Activated naive CD4-positive, alpha-beta T cell treated with anti-CD3 and anti-CD28 coated beads, Interleukin-2, amount 10 ng/mL, durations not matched to agents 7 days and 5 days (primary cell): ENCODE data around the gene NTN1.

Experiments used
- CTCF ChIA-PET: fragments of 350-600 bp; sonication (Branson Sonifier 250); formaldehyde crosslinking; loops from one replicate; lab custom pipeline; 2021; ENCODE audit warnings: antibody characterized with exemption; lab: Charles Lee
- DNase-seq: peaks from one replicate; pipeline ENCODE4 v3.0.0-alpha.2; 2020
- H3K27ac Mint-ChIP-seq: one replicate; pipeline ENCODE4 v1.8.0; 2021; ENCODE audit warnings: mild to moderate bottlenecking, moderate library complexity, mixed read lengths
- H3K27me3 Mint-ChIP-seq: one replicate; pipeline ENCODE4 v1.8.0; 2021; ENCODE audit warnings: mild to moderate bottlenecking, mixed read lengths
- H3K36me3 Mint-ChIP-seq: one replicate; pipeline ENCODE4 v1.8.0; 2021; ENCODE audit warnings: mixed read lengths
- H3K4me1 Mint-ChIP-seq: one replicate; pipeline ENCODE4 v1.8.0; 2021; ENCODE audit warnings: mixed read lengths
- H3K4me3 Mint-ChIP-seq: one replicate; pipeline ENCODE4 v1.8.0; 2021; ENCODE audit warnings: mild to moderate bottlenecking, moderate library complexity, mixed read lengths
- H3K9me3 Mint-ChIP-seq: one replicate; pipeline ENCODE4 v1.8.0; 2021; ENCODE audit warnings: mixed read lengths

Gene NTN1

DNA sequence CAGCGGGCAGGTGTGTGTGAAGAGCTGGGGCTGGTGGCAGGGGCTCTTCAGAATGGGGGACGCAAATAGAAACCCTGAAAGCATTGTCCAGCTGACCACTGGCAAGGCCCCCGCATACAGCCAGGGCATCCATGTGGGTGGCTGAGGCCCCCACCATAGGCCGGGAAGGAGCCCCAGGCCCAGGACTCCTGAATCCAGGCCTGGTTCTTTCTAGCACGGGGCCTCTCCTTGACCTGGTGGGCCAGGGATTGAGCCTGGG lies 200.5 kb downstream of the NTN1 start:
- CTCF ChIA-PET: no interaction called here
- Mint-ChIP-seq H3K27ac (no peak overlapping the region), H3K36me3 (no peaks in the 10 kb centered on the region), H3K9me3 (peaks cover 4% of the 10 kb centered on the region), H3K4me3 (no peak overlapping the region), H3K27me3 (no peaks in the 10 kb centered on the region), H3K4me1 (peaks cover 2% of the 10 kb centered on the region)
- DNase-seq: no peak

DNA sequence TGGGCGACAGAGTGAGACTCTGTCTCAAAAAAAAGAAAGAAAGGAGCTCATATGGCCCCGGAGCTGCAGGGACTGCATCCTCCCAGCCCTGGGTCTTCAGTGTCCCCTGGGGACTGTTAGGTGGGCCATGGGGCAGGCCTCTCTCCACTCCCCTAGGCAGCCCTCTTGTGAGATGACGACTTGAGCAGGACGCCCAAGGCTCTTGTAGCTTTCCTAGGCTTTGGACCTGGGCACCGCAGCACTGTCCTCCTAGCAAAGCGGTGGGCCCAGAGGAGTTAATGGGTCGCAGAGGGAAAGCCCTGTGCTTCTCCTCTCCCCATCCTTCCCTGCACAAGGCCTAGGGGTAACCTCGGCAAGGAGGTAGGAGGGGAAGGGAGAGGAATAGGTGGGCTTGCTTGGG lies 202.2 kb downstream of the NTN1 start:
- H3K27ac Mint-ChIP-seq: no peak overlapping the region
- no peaks in the 10 kb centered on the region for H3K27me3 Mint-ChIP-seq
- H3K9me3 Mint-ChIP-seq: no peaks in the 10 kb centered on the region
- no peaks in the 10 kb centered on the region for H3K36me3 Mint-ChIP-seq
- peaks cover 2% of the 10 kb centered on the region for H3K4me1 Mint-ChIP-seq
- CTCF ChIA-PET: interaction anchor here (0.6 to 1.2 kb wide), 2 partner anchors 55 to 69 kb away, joined by 4 read pairs; no protein-coding TSS in a partner anchor
- no peak for DNase-seq
- H3K4me3 Mint-ChIP-seq: no peak overlapping the region

DNA sequence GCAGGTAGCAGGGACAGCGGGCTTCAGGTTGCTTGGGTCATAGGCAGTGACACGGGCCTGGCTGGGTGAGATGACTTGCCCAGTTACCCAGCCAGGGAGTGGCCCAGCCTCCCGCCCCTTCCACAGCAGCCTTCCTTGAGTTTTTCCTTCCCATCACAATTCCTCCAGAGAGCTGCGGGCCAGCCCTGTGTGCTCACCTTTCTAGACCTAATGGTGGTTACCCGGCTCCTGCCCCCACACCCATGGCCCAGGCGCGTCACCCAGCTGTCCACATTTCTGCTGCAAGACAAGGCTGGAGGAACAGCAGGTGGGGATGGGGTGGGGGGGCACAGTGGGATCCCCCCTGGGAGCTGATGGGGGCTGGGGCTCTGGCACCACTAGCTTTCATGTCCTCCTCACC lies 203.2 kb downstream of the NTN1 start:
- Mint-ChIP-seq H3K36me3 (no peaks in the 10 kb centered on the region), H3K4me3 (no peak overlapping the region), H3K27ac (no peak overlapping the region), H3K4me1 (peaks cover 2% of the 10 kb centered on the region), H3K27me3 (peaks cover 1% of the 10 kb centered on the region), H3K9me3 (no peaks in the 10 kb centered on the region)
- CTCF ChIA-PET: no interaction called here
- no peak for DNase-seq

DNA sequence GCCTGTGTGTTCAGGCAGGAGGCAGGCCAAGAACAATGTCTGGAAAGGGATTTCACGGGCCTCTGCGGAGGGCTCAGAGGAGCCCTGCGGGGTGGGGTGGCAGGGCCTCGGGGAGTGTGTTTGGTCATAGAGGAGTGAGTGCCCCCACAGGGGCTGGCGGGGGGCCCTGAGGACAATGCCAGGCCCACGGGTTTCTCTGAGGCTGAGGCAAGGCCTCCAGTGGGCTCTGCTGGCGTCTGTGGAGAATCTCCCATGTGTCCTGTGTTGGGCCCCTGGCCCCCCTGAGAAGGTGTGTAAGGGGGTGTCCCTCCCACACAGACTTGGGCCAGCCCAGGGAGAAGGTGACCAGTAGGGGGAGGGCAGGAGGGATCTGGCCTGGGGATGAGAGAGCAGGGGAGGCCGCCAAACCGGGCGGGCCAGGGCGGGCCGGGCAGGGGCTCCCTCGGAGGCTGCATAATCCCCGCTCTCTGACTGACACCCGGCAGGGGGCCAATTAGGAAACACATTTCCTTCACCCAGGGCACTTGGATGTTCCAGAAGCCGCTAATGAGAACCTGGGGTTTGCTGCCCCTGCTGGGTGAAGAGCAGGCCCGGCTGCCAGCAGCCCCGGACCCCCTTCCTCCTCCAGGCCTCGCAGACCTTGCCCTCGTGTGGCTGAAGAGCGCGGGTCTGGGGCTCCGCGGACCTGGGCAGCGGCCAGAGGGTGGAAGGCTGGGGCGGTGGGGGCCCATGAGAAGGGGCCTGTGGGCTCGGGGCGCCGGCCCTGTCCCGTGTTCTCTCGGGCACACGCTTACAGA lies 204.2 kb downstream of the NTN1 start:
- no peaks in the 10 kb centered on the region for H3K9me3 Mint-ChIP-seq
- H3K36me3 Mint-ChIP-seq: no peaks in the 10 kb centered on the region
- CTCF ChIA-PET: no interaction called here

DNA sequence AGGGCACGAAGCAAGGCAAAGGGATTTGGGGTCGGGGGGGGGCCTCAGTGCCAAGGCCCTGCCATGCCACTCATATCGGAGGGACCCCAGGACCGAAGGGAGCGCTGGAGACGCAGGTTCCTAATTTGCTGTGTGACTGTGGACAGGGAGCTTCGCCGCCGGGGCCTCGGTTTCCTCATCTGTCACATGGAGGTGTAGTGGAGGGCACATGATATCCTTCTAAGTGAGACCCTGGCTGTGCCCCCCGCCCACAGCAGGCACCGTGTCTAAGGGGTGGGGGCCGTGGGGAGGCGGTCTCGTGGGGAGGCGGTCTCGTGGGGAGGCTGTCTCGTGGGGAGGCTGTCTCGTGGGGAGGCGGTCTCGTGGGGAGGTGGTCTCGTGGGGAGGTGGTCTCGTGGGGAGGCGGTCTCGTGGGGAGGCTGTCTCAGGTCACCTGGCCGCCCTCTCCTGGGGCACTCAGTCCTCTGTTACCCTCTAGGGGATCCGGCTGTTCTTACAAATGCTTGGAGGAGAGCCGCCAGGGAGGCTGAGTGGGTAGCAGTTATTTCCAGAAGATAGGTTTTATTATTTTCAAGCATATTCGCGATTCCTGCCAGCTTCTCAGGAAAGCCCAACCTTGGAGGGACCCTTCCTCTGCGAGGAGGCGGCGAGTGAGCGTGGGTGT lies 205.0 kb downstream of the NTN1 start:
- Mint-ChIP-seq H3K27me3 (peaks cover 4% of the 10 kb centered on the region), H3K9me3 (no peaks in the 10 kb centered on the region), H3K4me1 (peaks cover 2% of the 10 kb centered on the region), H3K36me3 (no peaks in the 10 kb centered on the region), H3K27ac (no peak overlapping the region), H3K4me3 (no peak overlapping the region)
- CTCF ChIA-PET: no interaction called here
- no peak for DNase-seq

More for the DNA sequence above, 204.2 kb downstream of the NTN1 start:
- H3K4me3 Mint-ChIP-seq: no peak overlapping the region
- peaks cover 2% of the 10 kb centered on the region for H3K4me1 Mint-ChIP-seq
- peaks cover 4% of the 10 kb centered on the region for H3K27me3 Mint-ChIP-seq
- no peak for DNase-seq
- no peak overlapping the region for H3K27ac Mint-ChIP-seq

DNA sequence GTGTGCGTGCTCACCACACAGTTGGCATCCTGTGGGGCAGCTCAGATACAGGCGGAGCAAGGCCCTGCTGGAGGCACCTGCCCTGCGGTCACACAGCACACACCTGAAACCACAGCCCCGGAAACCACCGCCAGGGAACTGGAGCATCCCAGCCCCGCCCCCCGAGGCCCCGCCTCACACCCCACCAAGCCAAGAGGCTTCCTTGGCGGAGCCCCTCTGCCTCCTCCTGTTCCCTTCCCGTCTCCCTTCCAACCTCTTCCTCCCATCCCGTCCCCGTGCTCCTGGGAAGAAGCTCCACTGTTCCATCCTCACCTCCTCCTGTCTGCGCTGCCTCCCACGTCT lies 205.5 kb downstream of the NTN1 start:
- peaks cover 4% of the 10 kb centered on the region for H3K27me3 Mint-ChIP-seq
- H3K9me3 Mint-ChIP-seq: no peaks in the 10 kb centered on the region
- no peak overlapping the region for H3K4me3 Mint-ChIP-seq
- no peaks in the 10 kb centered on the region for H3K36me3 Mint-ChIP-seq
- CTCF ChIA-PET: no interaction called here
- H3K4me1 Mint-ChIP-seq: peaks cover 2% of the 10 kb centered on the region
- DNase-seq: peak; percentile 68
- no peak overlapping the region for H3K27ac Mint-ChIP-seq

DNA sequence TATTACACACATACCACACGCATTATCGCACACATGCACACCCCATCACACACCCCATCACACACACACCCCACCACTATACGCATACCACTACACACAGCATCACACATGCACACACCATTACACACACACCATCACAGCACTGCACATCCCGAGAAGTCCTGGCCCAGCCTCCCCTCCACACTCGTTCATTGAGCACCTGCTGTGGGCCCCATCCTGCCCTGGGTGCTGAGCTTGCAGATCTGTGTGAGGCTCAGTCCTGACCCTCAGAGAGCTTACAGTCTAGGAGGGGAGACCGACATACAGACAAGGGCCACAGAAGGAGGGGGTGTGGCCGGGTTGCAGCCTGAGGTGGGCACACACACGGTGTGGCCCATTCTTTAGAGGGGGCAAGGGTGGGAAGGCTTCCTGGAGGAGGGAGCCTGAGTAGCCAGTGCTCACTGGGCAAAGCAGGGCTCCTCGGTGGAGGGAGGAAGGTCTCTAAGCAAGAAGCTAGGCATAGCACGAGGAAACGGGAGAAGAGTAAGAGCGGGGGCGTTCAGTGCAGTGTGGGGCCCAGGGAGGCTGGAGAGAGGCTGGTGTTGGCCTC lies 206.6 kb downstream of the NTN1 start:
- no peak for DNase-seq
- Mint-ChIP-seq H3K4me1 (peaks cover 2% of the 10 kb centered on the region), H3K36me3 (no peaks in the 10 kb centered on the region), H3K27me3 (peaks cover 9% of the 10 kb centered on the region), H3K9me3 (no peaks in the 10 kb centered on the region), H3K4me3 (no peak overlapping the region), H3K27ac (no peak overlapping the region)
- CTCF ChIA-PET: no interaction called here

DNA sequence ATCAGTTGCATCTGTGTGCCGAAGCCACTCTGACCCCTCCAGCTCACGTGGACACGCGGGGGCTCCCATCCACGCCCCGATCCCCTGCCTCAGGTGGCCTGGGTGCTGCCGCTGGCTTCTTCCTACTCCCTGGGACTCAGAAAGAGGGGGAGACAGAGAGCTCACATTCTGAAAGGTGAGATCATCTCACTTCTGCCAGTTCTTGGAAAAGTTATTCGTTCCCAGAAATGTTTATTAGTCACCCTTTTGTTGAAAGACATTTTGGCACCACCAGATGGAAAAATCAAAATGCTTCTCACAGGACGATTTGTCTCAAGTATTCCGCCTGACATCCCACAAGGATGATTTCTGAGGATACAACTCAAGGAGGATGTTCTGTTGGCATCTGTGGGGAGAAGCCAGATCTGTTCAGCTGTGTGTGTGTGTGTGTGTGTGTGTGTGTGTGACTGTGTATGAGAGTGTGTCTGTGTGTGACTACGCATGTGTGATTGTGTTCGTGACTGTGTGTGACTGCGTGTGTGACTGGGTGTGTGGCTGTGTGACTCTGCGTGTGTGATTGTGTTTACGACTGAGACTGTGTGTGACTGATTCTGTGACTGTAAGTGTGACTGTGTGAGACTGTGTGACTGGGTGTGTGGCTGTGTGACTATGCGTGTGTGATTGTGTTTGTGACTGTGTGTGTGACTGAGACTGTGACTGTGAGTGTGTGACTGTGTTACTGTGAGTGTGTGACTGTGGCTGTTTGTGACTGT lies 207.3 kb downstream of the NTN1 start:
- H3K36me3 Mint-ChIP-seq: no peaks in the 10 kb centered on the region
- peaks cover 2% of the 10 kb centered on the region for H3K4me1 Mint-ChIP-seq
- CTCF ChIA-PET: no interaction called here
- H3K27me3 Mint-ChIP-seq: peaks cover 14% of the 10 kb centered on the region
- H3K4me3 Mint-ChIP-seq: no peak overlapping the region
- no peak for DNase-seq
- H3K27ac Mint-ChIP-seq: no peak overlapping the region
- H3K9me3 Mint-ChIP-seq: no peaks in the 10 kb centered on the region

DNA sequence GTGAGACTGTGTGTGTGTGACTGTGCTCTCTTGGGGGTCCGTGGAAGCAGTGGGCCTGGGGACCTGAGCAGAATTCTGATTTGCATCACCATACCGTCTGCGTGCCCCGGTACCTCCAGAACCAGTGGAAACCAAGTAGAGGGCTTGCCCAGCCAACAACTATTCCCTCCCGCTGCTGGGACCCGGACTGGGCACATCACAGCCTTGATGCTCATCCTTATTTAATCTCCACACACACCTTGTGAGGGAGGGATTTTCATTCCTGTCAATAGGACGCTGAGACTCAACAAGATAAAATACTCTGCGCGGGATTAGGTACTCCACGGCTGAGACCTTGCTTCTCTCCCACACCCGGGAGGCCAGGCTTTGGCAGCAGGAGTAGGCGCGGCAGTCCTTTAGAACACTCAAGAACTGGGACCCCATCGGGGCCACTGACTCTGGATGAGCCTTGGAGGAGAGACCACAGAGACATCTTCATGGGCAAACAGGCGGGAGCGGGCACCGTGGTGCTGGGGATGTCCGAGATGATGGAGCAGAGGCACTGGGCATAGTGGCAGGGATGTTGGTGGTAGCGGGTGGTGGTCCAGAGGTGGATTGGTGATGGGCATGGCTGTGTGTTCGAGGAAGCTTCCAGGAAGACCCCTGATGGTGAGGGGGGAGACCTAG lies 208.0 kb downstream of the NTN1 start:
- H3K27me3 Mint-ChIP-seq: peaks cover 21% of the 10 kb centered on the region
- peaks cover 2% of the 10 kb centered on the region for H3K4me1 Mint-ChIP-seq
- no peak for DNase-seq
- no peak overlapping the region for H3K4me3 Mint-ChIP-seq
- no peaks in the 10 kb centered on the region for H3K36me3 Mint-ChIP-seq
- no peak overlapping the region for H3K27ac Mint-ChIP-seq
- CTCF ChIA-PET: no interaction called here
- no peaks in the 10 kb centered on the region for H3K9me3 Mint-ChIP-seq

DNA sequence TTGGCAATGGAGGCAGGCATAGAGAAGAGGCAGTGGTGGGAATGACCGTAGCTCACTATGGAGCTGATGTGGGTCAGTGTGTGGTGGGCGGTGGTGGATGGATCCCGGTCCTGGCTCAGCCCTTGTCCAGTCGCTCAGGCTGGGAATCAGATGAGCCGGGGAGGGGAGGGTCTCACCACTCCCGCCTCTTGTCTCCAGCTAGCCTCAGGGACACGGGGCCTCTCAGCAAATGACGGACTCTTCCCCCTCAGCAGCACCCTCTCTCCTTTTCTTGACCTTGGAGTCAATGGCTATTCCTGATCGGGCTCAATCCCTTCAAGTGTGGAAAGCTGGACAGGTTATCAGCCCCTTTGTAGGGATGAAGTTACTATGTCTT lies 208.5 kb downstream of the NTN1 start:
- DNase-seq: no peak
- H3K4me3 Mint-ChIP-seq: no peak overlapping the region
- H3K27ac Mint-ChIP-seq: no peak overlapping the region
- peaks cover 2% of the 10 kb centered on the region for H3K4me1 Mint-ChIP-seq
- H3K27me3 Mint-ChIP-seq: peaks cover 24% of the 10 kb centered on the region
- no peaks in the 10 kb centered on the region for H3K9me3 Mint-ChIP-seq
- CTCF ChIA-PET: no interaction called here
- H3K36me3 Mint-ChIP-seq: no peaks in the 10 kb centered on the region

DNA sequence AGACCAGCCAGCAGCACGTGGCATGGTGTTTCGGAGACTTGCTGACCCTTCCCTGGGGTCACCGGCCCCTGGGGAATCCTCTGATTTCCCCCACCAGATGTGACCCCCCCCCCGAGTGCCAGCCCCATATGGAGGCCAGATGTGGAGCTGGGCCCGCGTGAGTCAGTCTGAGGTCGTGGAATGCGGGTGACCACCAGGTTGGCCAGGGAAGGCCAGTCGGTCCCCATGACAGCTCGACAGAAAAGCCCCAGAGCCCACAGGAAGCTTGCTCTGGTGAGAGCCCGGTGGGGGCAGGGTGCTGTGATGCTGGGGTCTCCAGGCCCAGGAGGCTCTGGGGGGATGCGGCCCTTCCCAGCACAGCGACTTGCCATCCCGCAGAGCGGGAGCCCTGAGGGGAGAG lies 209.0 kb downstream of the NTN1 start:
- Mint-ChIP-seq H3K27me3 (peaks cover 24% of the 10 kb centered on the region), H3K36me3 (no peaks in the 10 kb centered on the region), H3K27ac (no peak overlapping the region), H3K4me3 (no peak overlapping the region), H3K4me1 (peaks cover 2% of the 10 kb centered on the region), H3K9me3 (no peaks in the 10 kb centered on the region)
- CTCF ChIA-PET: no interaction called here
- DNase-seq: no peak

DNA sequence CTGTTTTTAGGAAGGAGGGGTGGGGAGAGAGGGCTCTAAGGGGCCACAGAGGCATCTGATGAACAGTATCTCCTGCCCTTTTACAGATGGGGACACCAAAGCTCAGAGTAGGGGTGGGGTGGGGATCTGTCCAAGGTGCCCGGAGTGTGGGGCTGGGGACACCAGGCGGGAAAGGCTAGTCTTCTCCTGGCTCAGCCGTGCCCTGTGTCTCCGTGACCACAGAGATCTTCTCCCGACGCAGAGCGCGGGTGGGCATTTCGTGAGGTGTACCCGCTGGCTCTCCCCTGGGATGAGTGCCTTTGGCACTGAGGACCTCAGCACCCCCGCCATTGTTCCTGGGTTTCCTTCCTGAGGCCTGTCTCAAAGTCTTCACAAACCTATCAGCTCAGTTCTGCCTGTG lies 209.6 kb downstream of the NTN1 start:
- no peak for DNase-seq
- CTCF ChIA-PET: no interaction called here
- Mint-ChIP-seq H3K27ac (no peak overlapping the region), H3K36me3 (no peaks in the 10 kb centered on the region), H3K27me3 (peaks cover 24% of the 10 kb centered on the region), H3K4me1 (peaks cover 2% of the 10 kb centered on the region), H3K4me3 (no peak overlapping the region), H3K9me3 (no peaks in the 10 kb centered on the region)

DNA sequence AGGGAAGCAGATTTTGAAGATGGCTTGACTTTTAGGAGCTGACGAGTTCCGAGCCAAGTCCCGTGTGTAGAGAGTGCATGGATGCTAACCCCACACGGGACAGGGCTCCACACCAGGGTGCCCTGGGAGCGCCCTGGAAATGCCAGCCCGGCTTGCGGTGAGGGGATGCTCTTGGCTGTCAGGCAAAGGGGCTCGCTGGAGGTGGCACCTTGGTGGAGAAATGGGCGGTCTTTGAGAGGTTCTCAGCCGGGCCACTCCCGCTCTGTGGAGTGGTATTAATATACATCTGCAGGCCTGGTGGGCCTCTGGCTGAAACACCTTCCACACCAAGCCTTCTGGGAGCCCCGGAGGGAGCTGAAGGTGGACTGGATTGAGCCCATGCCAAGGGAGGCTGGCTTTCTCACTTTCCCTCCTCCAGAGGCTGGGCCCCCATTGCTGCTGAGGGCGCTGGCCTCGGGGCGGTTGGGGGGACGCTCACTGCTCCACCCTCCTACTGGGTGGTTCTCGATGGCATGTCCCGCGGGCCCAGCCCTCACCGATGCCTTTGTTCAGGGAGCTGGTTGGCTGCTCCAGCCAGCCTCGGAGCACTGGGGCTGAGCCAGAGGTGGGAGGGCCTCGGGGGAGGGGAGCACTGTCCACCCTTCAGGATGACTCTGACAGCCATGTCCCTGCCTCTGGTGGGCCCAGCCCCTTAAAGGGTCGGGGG lies 210.3 kb downstream of the NTN1 start:
- H3K9me3 Mint-ChIP-seq: no peaks in the 10 kb centered on the region
- DNase-seq: no peak
- no peak overlapping the region for H3K4me3 Mint-ChIP-seq
- H3K27me3 Mint-ChIP-seq: peaks cover 24% of the 10 kb centered on the region
- H3K4me1 Mint-ChIP-seq: peaks cover under 1% of the 10 kb centered on the region
- CTCF ChIA-PET: interaction anchor here (0.6 kb wide), 1 partner anchor 110 kb away, joined by 4 read pairs; no protein-coding TSS in a partner anchor
- no peak overlapping the region for H3K27ac Mint-ChIP-seq
- no peaks in the 10 kb centered on the region for H3K36me3 Mint-ChIP-seq

DNA sequence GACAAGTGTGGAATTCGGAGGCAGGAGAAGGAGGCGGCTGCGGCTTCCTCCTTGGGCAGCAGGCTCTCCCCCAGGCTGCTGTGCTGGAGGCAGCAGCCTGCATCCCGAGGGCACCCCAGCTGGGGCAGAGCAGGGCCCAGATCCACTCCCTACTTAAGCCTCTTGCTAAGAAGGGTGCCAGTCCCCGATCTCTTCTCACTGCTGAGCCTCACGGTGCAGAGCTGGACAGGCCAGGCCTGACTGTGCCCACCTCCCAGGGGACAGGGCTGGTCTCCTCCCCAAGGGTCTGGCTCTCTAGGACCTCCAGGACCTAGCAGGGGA lies 210.8 kb downstream of the NTN1 start:
- H3K27ac Mint-ChIP-seq: no peak overlapping the region
- peaks cover 24% of the 10 kb centered on the region for H3K27me3 Mint-ChIP-seq
- DNase-seq: no peak
- CTCF ChIA-PET: interaction anchor here (0.6 kb wide), 1 partner anchor 110 kb away, joined by 4 read pairs; no protein-coding TSS in a partner anchor
- no peaks in the 10 kb centered on the region for H3K9me3 Mint-ChIP-seq
- no peak overlapping the region for H3K4me3 Mint-ChIP-seq
- no peaks in the 10 kb centered on the region for H3K36me3 Mint-ChIP-seq
- H3K4me1 Mint-ChIP-seq: no peaks in the 10 kb centered on the region
